Neural cell (in vitro differentiated cells): Measurements from ENCODE around the gene MARS1. TPM values are rescaled to one million over a fixed set of nuclear protein-coding genes. Genes with fewer than 3 reads are reported as not detected.
"Not testable (repeated sequence)": the region's sequence is repeated elsewhere in the genome, so short reads cannot be mapped to it uniquely, and the experiment has no call there.

Experiments used
- H2AFZ ChIP-seq: fragments of 200-600, 300-800 bp; sonication (generic), shearing (Covaris generic); 2 replicates; pipeline ENCODE4 v1.6.0; 2014; ENCODE audit warnings: low read depth, mild to moderate bottlenecking, antibody characterized with exemption, low read length, moderate library complexity
- H3F3A ChIP-seq: fragments of 200-600 bp; shearing (Covaris generic); 2 replicates; pipeline ENCODE4 v1.6.1; 2016; ENCODE audit warnings: mild to moderate bottlenecking, moderate library complexity, mixed read lengths, antibody characterized with exemption, low read length; ENCODE audit not compliant: insufficient read depth, poor library complexity, severe bottlenecking
- H3K27ac ChIP-seq: fragments of 200-600, 300-800 bp; sonication (generic), shearing (Covaris generic); 2 replicates; pipeline ENCODE4 v1.5.1; 2014; ENCODE audit warnings: mild to moderate bottlenecking, low read length, moderate library complexity
- H3K27me3 ChIP-seq: fragments of 300-800, 200-600 bp; sonication (generic), shearing (Covaris generic); 2 replicates; pipeline ENCODE4 v1.6.0; 2014; ENCODE audit warnings: mild to moderate bottlenecking, low read depth, low read length, moderate library complexity; ENCODE audit not compliant: insufficient read depth
- H3K36me3 ChIP-seq: fragments of 300-800, 200-600 bp; sonication (generic), shearing (Covaris generic); 2 replicates; pipeline ENCODE4 v1.5.1; 2014; ENCODE audit warnings: mild to moderate bottlenecking, antibody characterized with exemption, low read length, moderate library complexity; ENCODE audit not compliant: insufficient read depth
- H3K4me2 ChIP-seq: fragments of 300-800, 200-600 bp; sonication (generic), shearing (Covaris generic); 2 replicates; pipeline ENCODE4 v1.6.0; 2014; ENCODE audit warnings: mild to moderate bottlenecking, low read length
- H3K4me3 ChIP-seq: fragments of 300-800, 200-600 bp; sonication (generic), shearing (Covaris generic); 2 replicates; pipeline ENCODE4 v1.5.1; 2014; ENCODE audit warnings: mild to moderate bottlenecking, low read length, moderate library complexity
- H3K79me2 ChIP-seq: fragments of 200-600 bp; shearing (Covaris generic); replicated peaks from 2 replicates; pipeline ENCODE4 v1.6.0; 2014; ENCODE audit warnings: mild to moderate bottlenecking, low read length, moderate library complexity; ENCODE audit not compliant: insufficient read depth
- H3K9ac ChIP-seq: fragments of 300-800, 200-600 bp; sonication (generic), shearing (Covaris generic); 2 replicates; pipeline ENCODE4 v1.6.1; 2016; ENCODE audit warnings: mild to moderate bottlenecking, low read length, mixed read lengths
- H3K9me2 ChIP-seq: fragments of 200-600 bp; shearing (Covaris generic); 2 replicates; pipeline ENCODE4 v1.6.1; 2016; ENCODE audit warnings: mild to moderate bottlenecking, low read length, mixed read lengths; ENCODE audit not compliant: insufficient read depth
- H3K9me3 ChIP-seq: fragments of 200-600, 300-800 bp; sonication (generic), shearing (Covaris generic); 2 replicates; pipeline ENCODE4 v1.6.1; 2016; ENCODE audit warnings: mild to moderate bottlenecking, mixed run types, low read length, moderate library complexity, mixed read lengths
- H4K20me1 ChIP-seq: fragments of 200-600 bp; shearing (Covaris generic); 2 replicates; pipeline ENCODE4 v1.6.1; 2016; ENCODE audit warnings: mild to moderate bottlenecking, mixed run types; ENCODE audit not compliant: insufficient read depth
- CTCF ChIP-seq: fragments of 450-650 bp; IDR thresholded peaks from 2 replicates; pipeline ENCODE4 v1.5.1; 2014; ENCODE audit warnings: antibody characterized with exemption, mild to moderate bottlenecking, moderate library complexity; ENCODE audit not compliant: poor library complexity, severe bottlenecking
- EP300 ChIP-seq: fragments of 450-650 bp; conservative IDR thresholded peaks from 2 replicates; pipeline ENCODE4 v1.6.1; 2014; ENCODE audit warnings: antibody characterized with exemption, mild to moderate bottlenecking, moderate library complexity; ENCODE audit not compliant: poor library complexity, severe bottlenecking
- EZH2 ChIP-seq: fragments of 200-600, 300-800 bp; shearing (Covaris generic), sonication (generic); IDR thresholded peaks from 2 replicates; pipeline ENCODE4 v1.6.1; 2014; ENCODE audit warnings: antibody characterized with exemption, low read length, borderline replicate concordance, mild to moderate bottlenecking; ENCODE audit not compliant: insufficient read depth, poor library complexity, severe bottlenecking
- MXI1 ChIP-seq: fragments of 450-650 bp; conservative IDR thresholded peaks from 2 replicates; pipeline ENCODE4 v1.6.1; 2014; ENCODE audit warnings: antibody characterized with exemption, mild to moderate bottlenecking; ENCODE audit not compliant: poor library complexity, severe bottlenecking
- POLR2AphosphoS5 ChIP-seq: IDR thresholded peaks from 2 replicates; pipeline ENCODE4 v1.6.1; 2012
- RAD21 ChIP-seq: fragments of 450-650 bp; conservative IDR thresholded peaks from 2 replicates; pipeline ENCODE4 v1.6.1; 2014; ENCODE audit warnings: antibody characterized with exemption, mild to moderate bottlenecking, moderate library complexity
- SMC3 ChIP-seq: fragments of 450-650 bp; conservative IDR thresholded peaks from 2 replicates; pipeline ENCODE4 v1.6.1; 2014; ENCODE audit warnings: antibody characterized with exemption, mild to moderate bottlenecking, moderate library complexity; ENCODE audit not compliant: poor library complexity
- TAF1 ChIP-seq: IDR thresholded peaks from 2 replicates; pipeline ENCODE4 v1.6.1; 2012; ENCODE audit warnings: low read depth
- polyA plus RNA-seq: library from polyadenylated mRNA; depleted of rRNA; stranded (reverse); fragments of >200 nt; gene quantifications from 2 replicates; pipeline ENCODE4 v1.2.3, GENCODE V29; 2014
- TF ChIP-seq, protein P1 (sequence below): IDR thresholded peaks from 2 replicates; pipeline ENCODE4 v1.6.1; 2012; ENCODE audit warnings: borderline replicate concordance

MARS1 gene
- polyA plus RNA-seq, 1 donor from 2014 or later, result 321 TPM

GRCh38 chr12:57498571-57498970 is 10.7 kb downstream of the MARS1 start:
- Histone ChIP-seq H4K20me1 (no peaks in the 10 kb centered on the region), H3K36me3 (peaks cover 9% of the 10 kb centered on the region), H3K27ac (no peak overlapping the region)

DNA sequence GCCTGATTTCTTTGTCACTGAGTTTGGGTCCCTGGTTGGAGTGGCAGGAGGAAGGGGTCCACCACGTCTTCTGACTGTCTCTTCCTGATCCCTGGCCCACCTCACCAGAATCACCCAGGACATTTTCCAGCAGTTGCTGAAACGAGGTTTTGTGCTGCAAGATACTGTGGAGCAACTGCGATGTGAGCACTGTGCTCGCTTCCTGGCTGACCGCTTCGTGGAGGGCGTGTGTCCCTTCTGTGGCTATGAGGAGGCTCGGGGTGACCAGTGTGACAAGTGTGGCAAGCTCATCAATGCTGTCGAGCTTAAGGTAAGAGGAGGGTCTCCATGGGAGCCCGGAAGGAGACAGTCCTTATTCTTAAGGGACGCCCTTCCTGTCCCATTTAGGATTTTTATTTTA is 12.3 kb downstream of the MARS1 start:
- Histone ChIP-seq H3K27me3 (no peaks in the 10 kb centered on the region), H3K36me3 (peaks cover 15% of the 10 kb centered on the region), H3K4me3 (no peak overlapping the region), H3K9me2 (no peaks in the 10 kb centered on the region), H3K4me2 (no peak overlapping the region), H4K20me1 (no peaks in the 10 kb centered on the region), H3K9ac (no peak overlapping the region), H3K27ac (no peak overlapping the region), H2AFZ (no peak overlapping the region), H3K79me2 (no peaks in the 10 kb centered on the region), H3K9me3 (no peaks in the 10 kb centered on the region), H3F3A (no peaks in the 10 kb centered on the region)
- TF ChIP-seq SMC3, result no peak
- no peak for TF ChIP-seq RAD21
- TF ChIP-seq MXI1, result no peak
- TF ChIP-seq CTCF, result no peak
- TF ChIP-seq POLR2AphosphoS5, result no peak
- no peak for TF ChIP-seq EP300
- no peak for TF ChIP-seq TAF1
- TF ChIP-seq, protein P1, sequence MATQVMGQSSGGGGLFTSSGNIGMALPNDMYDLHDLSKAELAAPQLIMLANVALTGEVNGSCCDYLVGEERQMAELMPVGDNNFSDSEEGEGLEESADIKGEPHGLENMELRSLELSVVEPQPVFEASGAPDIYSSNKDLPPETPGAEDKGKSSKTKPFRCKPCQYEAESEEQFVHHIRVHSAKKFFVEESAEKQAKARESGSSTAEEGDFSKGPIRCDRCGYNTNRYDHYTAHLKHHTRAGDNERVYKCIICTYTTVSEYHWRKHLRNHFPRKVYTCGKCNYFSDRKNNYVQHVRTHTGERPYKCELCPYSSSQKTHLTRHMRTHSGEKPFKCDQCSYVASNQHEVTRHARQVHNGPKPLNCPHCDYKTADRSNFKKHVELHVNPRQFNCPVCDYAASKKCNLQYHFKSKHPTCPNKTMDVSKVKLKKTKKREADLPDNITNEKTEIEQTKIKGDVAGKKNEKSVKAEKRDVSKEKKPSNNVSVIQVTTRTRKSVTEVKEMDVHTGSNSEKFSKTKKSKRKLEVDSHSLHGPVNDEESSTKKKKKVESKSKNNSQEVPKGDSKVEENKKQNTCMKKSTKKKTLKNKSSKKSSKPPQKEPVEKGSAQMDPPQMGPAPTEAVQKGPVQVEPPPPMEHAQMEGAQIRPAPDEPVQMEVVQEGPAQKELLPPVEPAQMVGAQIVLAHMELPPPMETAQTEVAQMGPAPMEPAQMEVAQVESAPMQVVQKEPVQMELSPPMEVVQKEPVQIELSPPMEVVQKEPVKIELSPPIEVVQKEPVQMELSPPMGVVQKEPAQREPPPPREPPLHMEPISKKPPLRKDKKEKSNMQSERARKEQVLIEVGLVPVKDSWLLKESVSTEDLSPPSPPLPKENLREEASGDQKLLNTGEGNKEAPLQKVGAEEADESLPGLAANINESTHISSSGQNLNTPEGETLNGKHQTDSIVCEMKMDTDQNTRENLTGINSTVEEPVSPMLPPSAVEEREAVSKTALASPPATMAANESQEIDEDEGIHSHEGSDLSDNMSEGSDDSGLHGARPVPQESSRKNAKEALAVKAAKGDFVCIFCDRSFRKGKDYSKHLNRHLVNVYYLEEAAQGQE, result no peak
- TF ChIP-seq EZH2, result no peak

More at GRCh38 chr12:57498571-57498970, 10.7 kb downstream of the MARS1 start:
- no peaks in the 10 kb centered on the region for H3K79me2 ChIP-seq
- no peaks in the 10 kb centered on the region for H3K27me3 ChIP-seq
- H3K9ac ChIP-seq, result no peak overlapping the region
- H3K4me2 ChIP-seq, result no peak overlapping the region
- H2AFZ ChIP-seq, result no peak overlapping the region
- H3K9me3 ChIP-seq, result no peaks in the 10 kb centered on the region
- no peak overlapping the region for H3K4me3 ChIP-seq
- H3F3A ChIP-seq, result no peaks in the 10 kb centered on the region
- TF ChIP-seq SMC3, result no peak
- TF ChIP-seq MXI1, result no peak
- TF ChIP-seq, protein P1, result no peak
- TF ChIP-seq RAD21, result no peak
- no peak for TF ChIP-seq EP300
- no peak for TF ChIP-seq TAF1
- TF ChIP-seq EZH2, result no peak
- no peak for TF ChIP-seq CTCF
- H3K9me2 ChIP-seq, result no peaks in the 10 kb centered on the region

GRCh38 chr12:57502311-57502969 is 14.6 kb downstream of the MARS1 start:
- not testable (repeated sequence) for H3K27me3 ChIP-seq, H2AFZ ChIP-seq, H3K9me3 ChIP-seq, H3K4me2 ChIP-seq, H3K9me2 ChIP-seq, H3K27ac ChIP-seq, H4K20me1 ChIP-seq, H3F3A ChIP-seq, H3K79me2 ChIP-seq, H3K4me3 ChIP-seq, H3K9ac ChIP-seq
- peaks cover 15% of the 10 kb centered on the region for H3K36me3 ChIP-seq
